ENCODE measurements around the gene FZD10.

Gene FZD10, protein sequence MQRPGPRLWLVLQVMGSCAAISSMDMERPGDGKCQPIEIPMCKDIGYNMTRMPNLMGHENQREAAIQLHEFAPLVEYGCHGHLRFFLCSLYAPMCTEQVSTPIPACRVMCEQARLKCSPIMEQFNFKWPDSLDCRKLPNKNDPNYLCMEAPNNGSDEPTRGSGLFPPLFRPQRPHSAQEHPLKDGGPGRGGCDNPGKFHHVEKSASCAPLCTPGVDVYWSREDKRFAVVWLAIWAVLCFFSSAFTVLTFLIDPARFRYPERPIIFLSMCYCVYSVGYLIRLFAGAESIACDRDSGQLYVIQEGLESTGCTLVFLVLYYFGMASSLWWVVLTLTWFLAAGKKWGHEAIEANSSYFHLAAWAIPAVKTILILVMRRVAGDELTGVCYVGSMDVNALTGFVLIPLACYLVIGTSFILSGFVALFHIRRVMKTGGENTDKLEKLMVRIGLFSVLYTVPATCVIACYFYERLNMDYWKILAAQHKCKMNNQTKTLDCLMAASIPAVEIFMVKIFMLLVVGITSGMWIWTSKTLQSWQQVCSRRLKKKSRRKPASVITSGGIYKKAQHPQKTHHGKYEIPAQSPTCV

GRCh38 chr12:130162267-130162666, at the start of gene FZD10:
FZD10 (plus strand) TSS chr12:130162464; CDS start chr12:130162943, 479 bp downstream.
- no peak within 1 kb of the TSS for H3K4me3 ChIP-seq (ENCODE audit: control insufficient read depth, low read depth, low read length)
- DNase-seq (ENCODE audit: low read depth), result no peak
- TF ChIP-seq, protein P1, sequence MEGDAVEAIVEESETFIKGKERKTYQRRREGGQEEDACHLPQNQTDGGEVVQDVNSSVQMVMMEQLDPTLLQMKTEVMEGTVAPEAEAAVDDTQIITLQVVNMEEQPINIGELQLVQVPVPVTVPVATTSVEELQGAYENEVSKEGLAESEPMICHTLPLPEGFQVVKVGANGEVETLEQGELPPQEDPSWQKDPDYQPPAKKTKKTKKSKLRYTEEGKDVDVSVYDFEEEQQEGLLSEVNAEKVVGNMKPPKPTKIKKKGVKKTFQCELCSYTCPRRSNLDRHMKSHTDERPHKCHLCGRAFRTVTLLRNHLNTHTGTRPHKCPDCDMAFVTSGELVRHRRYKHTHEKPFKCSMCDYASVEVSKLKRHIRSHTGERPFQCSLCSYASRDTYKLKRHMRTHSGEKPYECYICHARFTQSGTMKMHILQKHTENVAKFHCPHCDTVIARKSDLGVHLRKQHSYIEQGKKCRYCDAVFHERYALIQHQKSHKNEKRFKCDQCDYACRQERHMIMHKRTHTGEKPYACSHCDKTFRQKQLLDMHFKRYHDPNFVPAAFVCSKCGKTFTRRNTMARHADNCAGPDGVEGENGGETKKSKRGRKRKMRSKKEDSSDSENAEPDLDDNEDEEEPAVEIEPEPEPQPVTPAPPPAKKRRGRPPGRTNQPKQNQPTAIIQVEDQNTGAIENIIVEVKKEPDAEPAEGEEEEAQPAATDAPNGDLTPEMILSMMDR (IDR thresholded peaks at IDR 0.05; ENCODE audit: control insufficient read depth, insufficient read depth, low read depth, low read length, missing control alignments), result no peak

DNA sequence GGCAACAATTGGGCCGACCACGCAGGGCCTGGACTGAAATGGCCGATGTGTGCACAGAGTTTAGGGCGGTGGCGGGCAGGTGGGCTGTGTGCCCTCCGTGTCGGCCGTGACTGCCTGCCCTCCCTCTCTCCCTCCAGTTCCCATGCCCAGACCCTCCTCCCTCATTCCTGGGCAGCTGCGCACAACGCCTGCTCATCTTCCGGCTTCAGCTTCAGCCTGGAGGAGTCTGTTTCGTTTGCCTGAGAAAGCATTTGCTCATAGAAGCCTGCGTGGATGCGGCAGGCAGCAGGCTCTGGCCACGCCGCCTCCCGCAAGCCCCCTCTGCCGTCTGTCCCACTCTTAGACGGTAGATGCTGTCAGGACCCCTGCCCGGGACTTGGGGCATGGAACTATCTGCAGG, 47.3 kb upstream of the FZD10 start:
- DNase-seq (ENCODE audit: low read depth), result no peak
- TF ChIP-seq, protein P1 (IDR thresholded peaks at IDR 0.05; ENCODE audit: control insufficient read depth, insufficient read depth, low read depth, low read length, missing control alignments), result no peak
- no peak overlapping the region for H3K4me3 ChIP-seq (ENCODE audit: control insufficient read depth, low read depth, low read length)

DNA sequence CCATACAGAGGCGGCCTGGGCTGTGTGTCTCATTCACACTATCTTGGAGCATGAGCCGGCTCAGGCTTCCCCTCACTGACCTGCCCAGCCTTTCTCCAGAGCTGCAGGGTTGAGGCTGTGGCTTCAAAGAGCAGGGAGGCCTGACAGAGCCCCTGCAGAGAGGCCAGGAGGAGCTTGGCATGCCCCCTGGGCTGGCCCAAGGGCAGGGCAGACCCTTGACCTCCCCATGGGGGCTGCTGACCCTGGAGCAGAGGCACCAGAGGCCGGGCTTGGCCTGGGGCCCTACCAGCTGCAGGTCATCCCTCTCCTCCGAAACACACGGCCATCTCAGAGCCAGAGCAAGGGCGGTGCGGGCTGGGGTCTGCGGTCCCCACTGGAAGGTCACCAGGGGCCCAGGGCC, 46.6 kb upstream of the FZD10 start:
- TF ChIP-seq, protein P1 (IDR thresholded peaks at IDR 0.05; ENCODE audit: control insufficient read depth, insufficient read depth, low read depth, low read length, missing control alignments), result no peak
- DNase-seq (ENCODE audit: low read depth), result no peak
- H3K4me3 ChIP-seq (ENCODE audit: control insufficient read depth, low read depth, low read length), result no peak overlapping the region

GRCh38 chr12:130116791-130117190, 45.5 kb upstream of the FZD10 start:
- H3K4me3 ChIP-seq (ENCODE audit: control insufficient read depth, low read depth, low read length), result no peak overlapping the region
- DNase-seq (ENCODE audit: low read depth), result no peak
- TF ChIP-seq, protein P1 (IDR thresholded peaks at IDR 0.05; ENCODE audit: control insufficient read depth, insufficient read depth, low read depth, low read length, missing control alignments), result no peak

DNA sequence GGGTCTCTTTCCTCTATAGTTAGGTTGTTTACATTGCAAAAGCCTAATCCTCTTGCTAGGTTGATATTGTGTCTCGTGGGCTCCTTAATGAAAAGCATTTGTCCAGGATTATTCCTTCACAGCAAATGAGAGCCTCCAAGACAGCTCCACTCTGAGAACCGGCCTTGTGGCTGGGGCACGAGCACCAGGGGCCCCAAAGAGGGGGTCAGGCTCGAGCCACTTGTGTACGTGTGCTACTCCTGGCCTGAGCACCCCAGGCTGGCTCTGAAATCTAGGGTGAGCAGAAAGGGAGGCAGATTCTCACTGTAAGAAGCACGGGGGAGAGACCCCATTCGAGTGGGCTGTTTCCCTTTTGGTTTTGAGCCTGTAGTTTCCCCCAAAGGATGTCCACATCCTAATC, 45.0 kb upstream of the FZD10 start:
- no peak for DNase-seq (ENCODE audit: low read depth)
- no peak overlapping the region for H3K4me3 ChIP-seq (ENCODE audit: control insufficient read depth, low read depth, low read length)
- TF ChIP-seq, protein P1 (IDR thresholded peaks at IDR 0.05; ENCODE audit: control insufficient read depth, insufficient read depth, low read depth, low read length, missing control alignments), result no peak

GRCh38 chr12:130117701-130118100, 44.6 kb upstream of the FZD10 start:
- H3K4me3 ChIP-seq (ENCODE audit: control insufficient read depth, low read depth, low read length), result no peak overlapping the region
- no peak for DNase-seq (ENCODE audit: low read depth)
- TF ChIP-seq, protein P1 (IDR thresholded peaks at IDR 0.05; ENCODE audit: control insufficient read depth, insufficient read depth, low read depth, low read length, missing control alignments), result no peak
